Thoracic aorta (tissue), 2 donors: ENCODE results near the gene UNC5B. TPM values are rescaled to one million over a fixed set of nuclear protein-coding genes. Genes with fewer than 3 reads are reported as not detected.

ENCODE experiments used
- ATAC-seq: fragments of 150-250 bp; one replicate; pipeline ENCODE4 v1.8.0; 2017; ENCODE audit warnings: low read depth; ENCODE audit not compliant: insufficient number of reproducible peaks, low FRiP score
- DNase-seq: peaks from one replicate; pipeline ENCODE4 v3.0.0-alpha.2; 2020; ENCODE audit warnings: low spot score
- H3K27ac ChIP-seq, 2 donors: fragments of 200-600 bp; sonication (generic); 1 replicate in 1 of 2; 2 replicates in 1 of 2; pipeline ENCODE4 v1.5.1; 2016; ENCODE audit warnings: mild to moderate bottlenecking in 2 of 2, moderate library complexity in 2 of 2
- H3K27me3 ChIP-seq: fragments of 200-600 bp; sonication (generic); replicated peaks from 2 replicates; pipeline ENCODE4 v1.6.0; 2016; ENCODE audit warnings: mild to moderate bottlenecking; ENCODE audit not compliant: insufficient read depth
- H3K36me3 ChIP-seq: fragments of 200-600 bp; sonication (generic); one replicate; pipeline ENCODE4 v1.5.1; 2016
- H3K4me1 ChIP-seq, 2 donors: fragments of 200-600 bp; sonication (generic); 1 replicate in 1 of 2; 2 replicates in 1 of 2; pipeline versions ENCODE4 v1.5.1 to v1.6.0; 2016; ENCODE audit warnings: low read depth in 2 of 2, mild to moderate bottlenecking in 1 of 2; ENCODE audit not compliant: control insufficient read depth in 1 of 2
- H3K4me3 ChIP-seq: fragments of 200-600 bp; sonication (generic); 2 replicates; pipeline ENCODE4 v1.5.1; 2016; ENCODE audit warnings: mild to moderate bottlenecking
- H3K9me3 ChIP-seq: fragments of 200-600 bp; sonication (generic); 2 replicates; pipeline ENCODE4 v1.5.1; 2016
- CTCF ChIP-seq: fragments of 200-600 bp; sonication (generic); IDR thresholded peaks from one replicate; pipeline ENCODE4 v1.5.1; 2019; ENCODE audit warnings: antibody characterized with exemption
- total RNA-seq, 2 donors: library from RNA; depleted of rRNA; stranded (reverse); fragments of >200 nt; gene quantifications; one replicate each; pipeline versions ENCODE4 v1.1.0 to v1.2.3, GENCODE V29; 2016

The UNC5B gene
- total RNA-seq, 2 donors from 2014 or later = 18.3 to 24.2 TPM

GRCh38 chr10:71201849-71202248 lies 10.5 kb upstream of the UNC5B start:
- no peak for DNase-seq

GRCh38 chr10:71202314-71202713 lies 10.1 kb upstream of the UNC5B start:
- no peak for TF ChIP-seq CTCF
- H3K27ac ChIP-seq = no peak overlapping the region
- H3K4me1 ChIP-seq = no peaks in the 10 kb centered on the region
- ATAC-seq = no peak
- H3K4me3 ChIP-seq = no peak overlapping the region
- no peaks in the 10 kb centered on the region for H3K27me3 ChIP-seq
- H3K9me3 ChIP-seq = peaks cover 11% of the 10 kb centered on the region
- no peak for DNase-seq
- H3K36me3 ChIP-seq = no peaks in the 10 kb centered on the region

More at GRCh38 chr10:71201849-71202248, 10.5 kb upstream of the UNC5B start:
- Histone ChIP-seq H3K27me3 (no peaks in the 10 kb centered on the region), H3K36me3 (no peaks in the 10 kb centered on the region), H3K27ac (no peak overlapping the region), H3K4me1 (no peaks in the 10 kb centered on the region), H3K4me3 (no peak overlapping the region), H3K9me3 (peaks cover 11% of the 10 kb centered on the region)
- no peak for ATAC-seq
- no peak for TF ChIP-seq CTCF

- Histone ChIP-seq H3K36me3 (no peaks in the 10 kb centered on the region), H3K9me3 (peaks cover 7% of the 10 kb centered on the region), H3K27ac (no peak overlapping the region), H3K27me3 (no peaks in the 10 kb centered on the region), H3K4me3 (no peak overlapping the region), H3K4me1 (no peaks in the 10 kb centered on the region)
- TF ChIP-seq CTCF = no peak
- ATAC-seq (no peak), DNase-seq (no peak)
These were observed 9.2 kb upstream of the UNC5B start for GRCh38 chr10:71203124-71203523.

- H3K9me3 ChIP-seq = peaks cover 1% of the 10 kb centered on the region
- H3K27ac ChIP-seq = no peak overlapping the region
- no peak overlapping the region for H3K4me3 ChIP-seq
- ATAC-seq (no peak), DNase-seq (no peak)
- H3K36me3 ChIP-seq = no peaks in the 10 kb centered on the region
- H3K4me1 ChIP-seq = peaks cover 0 to 1% of the 10 kb centered on the region in 2 donors
- no peaks in the 10 kb centered on the region for H3K27me3 ChIP-seq
- TF ChIP-seq CTCF = no peak
These were observed 8.7 kb upstream of the UNC5B start for GRCh38 chr10:71203716-71204115.

GRCh38 chr10:71204746-71205145 lies 7.6 kb upstream of the UNC5B start:
- Histone ChIP-seq H3K4me3 (no peak overlapping the region), H3K27ac (no peak overlapping the region), H3K36me3 (no peaks in the 10 kb centered on the region), H3K9me3 (no peaks in the 10 kb centered on the region), H3K4me1 (peaks cover 0 to 7% of the 10 kb centered on the region in 2 donors), H3K27me3 (no peaks in the 10 kb centered on the region)
- no peak for DNase-seq
- TF ChIP-seq CTCF = no peak
- ATAC-seq = no peak
